NCI-H1417 (cell line): Measurements from ENCODE around the gene SLC1A4.
"Not testable (repeated sequence)": the region's sequence is repeated elsewhere in the genome, so short reads cannot be mapped to it uniquely, and the experiment has no call there.

Experiments used
- DNase-seq, 3 experiments: peaks; one replicate each; lab custom pipeline; 2025; lab: John Stamatoyannopoulos, UW

SLC1A4 gene

GRCh38 chr2:64992990-64993389, 3.8 kb downstream of the SLC1A4 start:
- DNase-seq, result peak in 1 of 3 experiments; percentile 70

GRCh38 chr2:64995041-64995440, 5.8 kb downstream of the SLC1A4 start:
- no peak for DNase-seq

- peak in 1 of 3 experiments; percentile 90 for DNase-seq
These were observed 7.7 kb downstream of the SLC1A4 start for GRCh38 chr2:64996871-64997307.

GRCh38 chr2:64998658-64999061, 9.5 kb downstream of the SLC1A4 start:
- no peak for DNase-seq

- DNase-seq, result no peak
These were observed 10.6 kb downstream of the SLC1A4 start for GRCh38 chr2:64999754-65000153.

- no peak for DNase-seq
These were observed 11.4 kb downstream of the SLC1A4 start for GRCh38 chr2:65000644-65001043.

- DNase-seq, result no peak
These were observed 13.8 kb downstream of the SLC1A4 start for GRCh38 chr2:65003037-65003436.

GRCh38 chr2:65004232-65004631, 15.0 kb downstream of the SLC1A4 start:
- not testable (repeated sequence) for DNase-seq

- no peak for DNase-seq
These were observed 24.6 kb downstream of the SLC1A4 start for GRCh38 chr2:65013776-65014175.

GRCh38 chr2:65015731-65016130, 26.5 kb downstream of the SLC1A4 start:
- no peak for DNase-seq

GRCh38 chr2:65016789-65017188, 27.6 kb downstream of the SLC1A4 start:
- DNase-seq, result no peak

- DNase-seq, result no peak
These were observed 28.1 kb downstream of the SLC1A4 start for GRCh38 chr2:65017335-65017734.

- no peak for DNase-seq
These were observed 29.0 kb downstream of the SLC1A4 start for GRCh38 chr2:65018141-65018582.

GRCh38 chr2:65019010-65019409, 29.8 kb downstream of the SLC1A4 start:
- DNase-seq, result no peak

GRCh38 chr2:65019675-65020195, 30.5 kb downstream of the SLC1A4 start:
- DNase-seq, result no peak

GRCh38 chr2:65020251-65020650, 31.1 kb downstream of the SLC1A4 start:
- not testable (repeated sequence) for DNase-seq

GRCh38 chr2:65020943-65021528, 31.8 kb downstream of the SLC1A4 start:
- no peak for DNase-seq

GRCh38 chr2:65021709-65022108, 32.5 kb downstream of the SLC1A4 start:
- DNase-seq, result no peak

GRCh38 chr2:65022189-65022588, 33.0 kb downstream of the SLC1A4 start:
- no peak for DNase-seq

GRCh38 chr2:65023742-65024141, 34.5 kb downstream of the SLC1A4 start:
- DNase-seq, result no peak

- no peak for DNase-seq
These were observed 35.1 kb downstream of the SLC1A4 start for GRCh38 chr2:65024149-65024829.

GRCh38 chr2:65025453-65026123, 36.4 kb downstream of the SLC1A4 start:
- no peak for DNase-seq

- no peak for DNase-seq
These were observed 37.0 kb downstream of the SLC1A4 start for GRCh38 chr2:65026154-65026553.
